ENCODE data around the gene GPR108. TPM values are rescaled to one million over a fixed set of nuclear protein-coding genes. Genes with fewer than 3 reads are reported as not detected.

GPR108 gene
- total RNA-seq, 4 donors from 2014 or later, result 57.1 to 80.0 (median 66.9) TPM

DNA sequence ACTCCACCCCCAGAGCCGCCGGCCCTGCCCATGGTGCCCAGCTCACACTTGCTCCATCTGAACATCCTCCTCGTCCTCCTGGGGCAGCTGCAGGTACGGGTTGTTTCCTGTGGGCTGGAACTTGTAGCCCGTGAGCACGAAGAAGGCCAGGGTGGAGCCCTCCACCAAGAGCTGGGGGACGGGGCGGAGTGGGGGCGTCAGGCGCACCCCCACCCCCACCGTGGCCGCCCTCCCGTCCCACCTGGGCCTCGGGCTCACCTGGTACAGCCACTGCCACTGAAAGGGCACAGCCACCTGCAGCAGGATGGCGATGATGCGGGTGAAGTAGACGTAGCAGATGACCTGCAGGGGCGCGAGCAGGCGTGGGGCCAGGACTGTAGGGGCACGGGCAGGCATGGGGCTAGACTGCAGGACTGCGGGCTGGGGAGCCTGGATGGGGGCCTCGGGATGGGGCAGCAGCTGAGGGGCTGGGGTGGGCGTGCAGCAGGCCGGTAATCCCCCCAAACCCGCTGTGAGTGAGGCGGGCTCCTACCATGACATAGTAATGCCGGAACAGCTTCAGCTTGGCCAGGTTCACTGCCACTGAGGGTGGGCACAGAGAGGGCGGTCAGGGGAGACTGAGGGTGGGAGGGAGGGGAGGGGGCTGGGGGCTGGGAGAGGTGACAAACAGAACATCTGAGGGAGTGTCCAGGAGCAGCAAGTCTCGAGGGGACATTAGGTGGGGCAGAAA, 6.3 kb downstream of the GPR108 start:
- TF ChIP-seq POLR2A (IDR thresholded peaks at IDR 0.05), result no peak
- TF ChIP-seq, protein P1, sequence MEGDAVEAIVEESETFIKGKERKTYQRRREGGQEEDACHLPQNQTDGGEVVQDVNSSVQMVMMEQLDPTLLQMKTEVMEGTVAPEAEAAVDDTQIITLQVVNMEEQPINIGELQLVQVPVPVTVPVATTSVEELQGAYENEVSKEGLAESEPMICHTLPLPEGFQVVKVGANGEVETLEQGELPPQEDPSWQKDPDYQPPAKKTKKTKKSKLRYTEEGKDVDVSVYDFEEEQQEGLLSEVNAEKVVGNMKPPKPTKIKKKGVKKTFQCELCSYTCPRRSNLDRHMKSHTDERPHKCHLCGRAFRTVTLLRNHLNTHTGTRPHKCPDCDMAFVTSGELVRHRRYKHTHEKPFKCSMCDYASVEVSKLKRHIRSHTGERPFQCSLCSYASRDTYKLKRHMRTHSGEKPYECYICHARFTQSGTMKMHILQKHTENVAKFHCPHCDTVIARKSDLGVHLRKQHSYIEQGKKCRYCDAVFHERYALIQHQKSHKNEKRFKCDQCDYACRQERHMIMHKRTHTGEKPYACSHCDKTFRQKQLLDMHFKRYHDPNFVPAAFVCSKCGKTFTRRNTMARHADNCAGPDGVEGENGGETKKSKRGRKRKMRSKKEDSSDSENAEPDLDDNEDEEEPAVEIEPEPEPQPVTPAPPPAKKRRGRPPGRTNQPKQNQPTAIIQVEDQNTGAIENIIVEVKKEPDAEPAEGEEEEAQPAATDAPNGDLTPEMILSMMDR (IDR thresholded peaks at IDR 0.05), result no peak
- 90 to 93% methylated on average over 30 of the region's 30 CpGs for WGBS, 2 donors
- DNase-seq (ENCODE audit: low spot score in 2 of 2), result no peak
- intact Hi-C loops (cut with DNase I; ENCODE audit: low total_unique reads), result no loop called here
- H3K4me3 ChIP-seq (ENCODE audit: low read depth, poor library complexity, severe bottlenecking), result no peak overlapping the region

DNA sequence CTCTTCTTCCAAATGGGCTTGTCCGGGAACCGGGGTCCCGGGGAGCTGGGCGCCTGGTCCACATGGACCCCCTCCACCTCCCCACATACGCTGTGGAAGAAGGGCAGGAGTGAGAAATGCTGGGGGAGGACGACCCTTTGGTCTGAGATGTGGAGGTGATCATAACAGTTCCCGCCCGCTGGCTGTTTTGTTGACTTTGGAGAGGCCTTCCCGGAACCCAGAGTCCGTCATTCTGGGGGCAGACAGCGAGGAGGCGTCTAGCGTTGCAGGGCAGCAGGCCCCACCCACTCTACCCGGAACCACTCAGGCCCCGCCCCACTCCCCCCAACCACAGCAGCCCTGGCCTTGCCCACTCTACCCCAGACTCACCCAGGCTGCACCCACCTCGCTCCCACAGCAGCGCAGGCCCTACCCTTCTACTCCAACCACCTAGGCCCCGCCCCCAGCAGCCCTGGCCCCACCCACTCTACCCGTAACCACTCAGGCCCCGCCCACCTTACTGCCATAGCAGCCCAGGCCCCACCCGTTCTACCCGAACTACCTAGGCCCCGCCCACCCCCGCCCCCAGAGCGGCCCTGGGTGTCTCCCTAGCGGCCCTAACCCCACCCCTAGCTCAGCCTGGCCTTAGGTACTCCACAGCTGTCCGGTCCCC, 7.1 kb downstream of the GPR108 start:
- TF ChIP-seq, protein P1 (IDR thresholded peaks at IDR 0.05), result no peak
- no peak for TF ChIP-seq POLR2A (IDR thresholded peaks at IDR 0.05)
- H3K4me3 ChIP-seq (ENCODE audit: low read depth, poor library complexity, severe bottlenecking), result no peak overlapping the region
- intact Hi-C loops (cut with DNase I; ENCODE audit: low total_unique reads), result no loop called here
- DNase-seq (ENCODE audit: low spot score in 2 of 2), result no peak
- WGBS, 2 donors, result 77 to 80% methylated on average over 26 to 27 of the region's 27 CpGs

DNA sequence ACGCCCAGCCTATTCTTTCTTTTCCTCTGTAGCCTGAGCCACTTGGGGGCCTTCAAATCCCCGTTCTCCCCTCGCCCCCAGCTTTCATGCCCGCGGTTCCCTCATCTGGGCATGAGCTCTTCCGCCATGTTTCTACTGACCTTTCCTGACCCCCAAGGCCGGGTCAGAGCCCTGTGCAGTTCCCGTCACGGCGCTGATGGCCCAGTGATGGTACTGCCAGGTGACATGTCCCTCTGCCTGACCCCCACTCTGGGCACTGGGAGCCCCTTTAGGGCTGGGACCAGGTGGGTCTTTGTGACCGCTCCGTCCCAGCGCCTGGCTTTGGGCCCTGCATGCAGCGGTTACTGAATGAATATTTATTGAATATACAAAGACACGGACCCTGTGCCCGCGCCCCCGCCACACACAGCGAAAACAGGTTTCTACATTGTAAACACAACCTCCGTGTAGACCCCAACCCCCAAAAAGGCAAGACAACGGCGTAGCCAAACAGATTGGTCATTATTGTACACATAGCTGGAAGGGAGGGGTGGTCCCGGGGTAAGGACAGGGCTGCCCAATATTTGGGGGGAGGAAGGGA, 7.7 kb downstream of the GPR108 start:
- TF ChIP-seq, protein P1 (IDR thresholded peaks at IDR 0.05), result no peak
- no peak for TF ChIP-seq POLR2A (IDR thresholded peaks at IDR 0.05)
- H3K4me3 ChIP-seq (ENCODE audit: low read depth, poor library complexity, severe bottlenecking), result no peak overlapping the region
- WGBS, 2 donors, result 93 to 95% methylated on average over 23 of the region's 23 CpGs
- intact Hi-C loops (cut with DNase I; ENCODE audit: low total_unique reads), result no loop called here
- DNase-seq (ENCODE audit: low spot score in 2 of 2), result no peak

DNA sequence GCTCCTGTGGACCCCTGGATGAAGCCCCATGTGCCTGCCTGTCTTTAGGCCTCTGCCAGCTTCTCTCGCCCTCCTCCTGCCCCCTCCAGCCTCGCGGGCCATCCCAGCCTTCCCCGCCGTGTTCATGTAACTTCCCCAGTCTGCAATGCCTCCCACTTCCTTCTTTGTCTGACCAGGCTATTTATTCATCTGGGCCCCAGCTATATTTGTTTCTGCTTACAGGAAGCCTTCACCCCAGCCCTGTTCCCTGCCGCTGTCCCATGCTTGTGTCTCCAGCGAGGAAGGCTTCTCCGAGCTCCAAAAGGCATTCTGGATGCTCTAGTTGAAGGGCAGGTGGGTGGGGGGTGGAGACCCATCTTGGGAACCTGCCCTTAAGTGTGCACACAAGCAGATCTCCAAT, 9.0 kb downstream of the GPR108 start:
- 42 to 54% methylated on average over 8 of the region's 8 CpGs for WGBS, 2 donors
- no peak for TF ChIP-seq POLR2A (IDR thresholded peaks at IDR 0.05)
- TF ChIP-seq, protein P1 (IDR thresholded peaks at IDR 0.05), result no peak
- no peak for DNase-seq (ENCODE audit: low spot score in 2 of 2)
- intact Hi-C loops (cut with DNase I; ENCODE audit: low total_unique reads), result no loop called here
- no peak overlapping the region for H3K4me3 ChIP-seq (ENCODE audit: low read depth, poor library complexity, severe bottlenecking)

DNA sequence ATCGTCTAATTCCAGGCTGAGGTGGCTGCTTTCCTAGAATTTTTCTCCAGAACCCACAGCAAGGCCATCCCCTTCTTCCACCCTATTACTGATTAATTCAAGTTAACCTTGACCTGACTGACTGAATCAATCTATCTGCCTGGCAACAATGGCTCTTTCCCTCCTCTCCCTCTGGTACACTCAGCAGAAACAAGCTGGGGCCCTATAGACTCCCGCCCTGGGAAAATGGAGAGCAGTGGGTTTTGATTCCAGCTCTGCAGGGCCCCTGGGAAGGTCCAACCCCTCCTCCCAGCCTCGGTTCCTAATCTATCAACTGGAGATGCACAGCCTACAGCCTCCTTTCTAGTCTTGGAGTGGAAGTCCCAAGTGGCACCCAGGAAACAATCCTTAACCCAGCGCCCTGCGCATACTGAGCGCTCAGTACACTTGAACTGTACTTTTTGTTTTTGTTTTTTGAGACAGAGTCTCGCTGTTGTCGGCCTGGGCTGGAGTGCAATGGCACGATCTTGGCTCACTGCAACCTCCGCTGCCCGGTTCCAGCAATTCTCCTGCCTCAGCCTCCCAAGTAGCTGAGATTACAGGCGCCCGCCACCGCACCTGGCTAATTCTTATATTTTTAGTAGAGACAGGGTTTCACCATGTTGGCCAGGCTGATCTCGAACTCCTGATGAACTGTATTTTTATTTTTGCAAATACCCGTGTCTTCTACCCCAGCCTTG, 11.7 kb downstream of the GPR108 start:
- WGBS, 2 donors, result 87 to 89% methylated on average over 16 of the region's 16 CpGs
- intact Hi-C loops (cut with DNase I; ENCODE audit: low total_unique reads), result no loop called here
- no peak overlapping the region for H3K4me3 ChIP-seq (ENCODE audit: low read depth, poor library complexity, severe bottlenecking)
- DNase-seq (ENCODE audit: low spot score in 2 of 2), result no peak
- TF ChIP-seq, protein P1 (IDR thresholded peaks at IDR 0.05), result no peak
- TF ChIP-seq POLR2A (IDR thresholded peaks at IDR 0.05), result no peak
